GM12801 (cell line): Measurements from ENCODE around the gene AOX1.

ENCODE experiments used
- TF ChIP-seq, protein P1 (sequence below): IDR thresholded peaks from one replicate; pipeline ENCODE4 v1.5.1; 2011; ENCODE audit warnings: control low read depth; ENCODE audit not compliant: insufficient read length; ENCODE audit errors: extremely low read depth

Gene AOX1

DNA sequence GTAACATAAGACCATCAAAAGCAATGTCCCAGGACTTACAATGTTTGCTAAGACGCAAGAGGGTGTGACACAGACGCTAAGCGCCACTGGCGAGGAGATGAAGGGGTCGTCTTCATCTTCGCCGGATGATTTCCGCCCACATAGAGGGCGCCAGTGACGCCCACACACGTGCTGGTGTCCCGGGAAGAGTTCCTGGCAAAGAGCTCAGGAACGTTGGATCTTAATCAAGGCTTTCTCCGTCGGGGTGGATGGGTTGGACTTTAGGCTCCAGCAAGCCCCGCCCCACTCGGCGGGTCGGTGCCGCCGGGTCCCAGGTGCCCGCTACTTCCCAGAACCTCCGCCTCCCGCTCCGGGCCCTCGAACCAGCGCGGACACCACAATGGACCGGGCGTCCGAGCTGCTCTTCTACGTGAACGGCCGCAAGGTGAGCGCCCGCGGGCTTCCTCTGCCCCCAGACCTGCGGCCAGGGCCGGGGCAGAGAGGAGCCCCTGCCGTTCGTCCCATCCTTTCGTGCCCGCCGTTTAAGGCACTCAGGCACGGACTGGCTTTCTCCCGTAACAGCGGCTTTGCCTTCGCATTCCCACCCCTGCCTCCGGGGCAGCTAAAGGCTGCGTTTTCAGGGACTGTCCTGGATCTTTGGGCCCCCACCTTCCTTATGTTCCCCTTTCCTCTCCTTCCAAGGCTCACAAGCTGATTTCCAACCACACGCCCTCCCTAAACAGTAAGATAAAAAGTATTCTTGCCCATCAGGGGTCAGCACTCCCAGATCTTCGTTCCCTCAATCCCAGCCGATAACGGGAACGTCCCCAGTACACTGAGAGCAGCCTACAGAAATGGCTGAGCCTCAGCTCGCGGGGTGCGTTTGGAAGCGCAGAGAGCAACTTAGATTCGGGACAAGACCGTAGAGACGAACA is at the start of gene AOX1:
Gene AOX1, plus strand, starts transcription at position 285 of the 914 bp plus-strand sequence. Its CDS starts 95 bp downstream, at position 380.
- TF ChIP-seq, protein P1, sequence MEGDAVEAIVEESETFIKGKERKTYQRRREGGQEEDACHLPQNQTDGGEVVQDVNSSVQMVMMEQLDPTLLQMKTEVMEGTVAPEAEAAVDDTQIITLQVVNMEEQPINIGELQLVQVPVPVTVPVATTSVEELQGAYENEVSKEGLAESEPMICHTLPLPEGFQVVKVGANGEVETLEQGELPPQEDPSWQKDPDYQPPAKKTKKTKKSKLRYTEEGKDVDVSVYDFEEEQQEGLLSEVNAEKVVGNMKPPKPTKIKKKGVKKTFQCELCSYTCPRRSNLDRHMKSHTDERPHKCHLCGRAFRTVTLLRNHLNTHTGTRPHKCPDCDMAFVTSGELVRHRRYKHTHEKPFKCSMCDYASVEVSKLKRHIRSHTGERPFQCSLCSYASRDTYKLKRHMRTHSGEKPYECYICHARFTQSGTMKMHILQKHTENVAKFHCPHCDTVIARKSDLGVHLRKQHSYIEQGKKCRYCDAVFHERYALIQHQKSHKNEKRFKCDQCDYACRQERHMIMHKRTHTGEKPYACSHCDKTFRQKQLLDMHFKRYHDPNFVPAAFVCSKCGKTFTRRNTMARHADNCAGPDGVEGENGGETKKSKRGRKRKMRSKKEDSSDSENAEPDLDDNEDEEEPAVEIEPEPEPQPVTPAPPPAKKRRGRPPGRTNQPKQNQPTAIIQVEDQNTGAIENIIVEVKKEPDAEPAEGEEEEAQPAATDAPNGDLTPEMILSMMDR = no peak

DNA sequence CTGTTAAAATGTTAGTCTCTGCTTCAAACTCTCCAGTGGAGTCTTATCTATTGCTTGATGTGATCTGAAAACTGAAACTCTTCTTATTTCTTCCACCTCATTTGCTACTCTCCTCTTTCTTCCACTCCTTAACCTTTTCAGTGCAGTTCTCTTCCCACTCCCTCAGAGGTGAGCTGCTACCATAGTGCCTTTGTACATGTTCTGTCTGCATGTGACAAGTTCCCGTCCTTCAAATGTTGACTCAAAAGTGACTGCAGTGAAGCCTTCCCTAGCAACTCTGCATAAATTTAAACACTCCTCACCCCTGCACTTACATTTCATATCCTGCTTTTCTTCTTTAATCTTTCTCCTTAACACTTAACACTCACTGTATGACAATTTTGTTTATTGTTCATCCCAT is 47.7 kb upstream of the AOX1 start:
- TF ChIP-seq, protein P1 = no peak

DNA sequence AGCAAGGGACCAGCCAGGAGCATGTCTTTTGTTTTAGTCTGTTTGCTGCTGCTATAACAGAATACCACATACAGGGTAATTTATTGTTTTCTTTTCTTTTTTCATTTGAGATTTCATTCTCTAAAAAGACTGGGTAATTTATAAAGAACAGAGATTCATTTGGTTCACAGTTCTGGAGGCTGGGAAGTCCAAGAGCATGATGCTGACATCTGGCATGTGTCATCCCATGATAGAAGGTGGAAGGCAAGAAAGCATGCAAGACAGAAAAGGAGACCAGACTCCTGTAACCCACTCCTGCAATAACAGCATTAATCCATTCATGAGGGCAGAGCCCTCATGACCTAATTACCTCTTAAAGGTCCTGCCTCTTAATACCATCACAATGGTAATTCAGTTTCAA is 45.0 kb upstream of the AOX1 start:
- TF ChIP-seq, protein P1 = no peak

DNA sequence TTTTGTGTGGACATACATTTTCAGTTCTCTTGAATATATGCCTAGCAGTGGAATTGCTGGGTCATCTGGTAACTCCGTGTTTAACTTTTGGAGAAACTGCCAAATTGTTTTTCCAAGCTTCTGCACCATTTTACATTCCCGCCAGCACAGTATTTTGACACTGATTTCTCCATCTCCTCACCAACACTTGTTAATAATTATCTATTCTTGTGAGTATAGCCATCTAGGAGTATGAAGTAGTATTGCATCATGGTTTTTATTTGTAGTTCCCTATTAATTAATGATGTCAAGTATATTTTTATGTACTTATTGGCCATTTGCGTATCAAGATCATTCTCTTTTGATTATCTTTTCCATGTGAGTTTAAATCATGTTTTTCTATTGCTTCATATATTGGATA is 17.9 kb upstream of the AOX1 start:
- TF ChIP-seq, protein P1 = no peak

DNA sequence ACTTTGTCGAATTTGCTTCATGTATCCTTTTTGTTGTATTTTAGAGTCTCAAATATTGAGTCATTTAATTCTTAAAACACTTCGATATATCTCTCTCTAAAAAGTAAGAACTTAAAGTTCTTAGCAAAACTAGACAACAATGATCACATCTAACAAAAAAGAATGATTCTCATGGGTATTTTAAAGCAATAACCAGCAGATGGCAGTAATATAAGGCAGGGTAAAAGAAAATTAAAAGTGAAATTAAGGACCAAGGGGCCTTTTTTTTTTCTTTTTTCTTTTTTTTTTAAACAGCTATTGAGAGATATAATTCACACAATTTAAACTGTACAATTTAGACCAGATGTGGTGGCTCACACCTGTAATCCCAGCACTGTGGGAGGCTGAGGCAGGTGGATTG is 9.9 kb upstream of the AOX1 start:
- TF ChIP-seq, protein P1 = no peak

DNA sequence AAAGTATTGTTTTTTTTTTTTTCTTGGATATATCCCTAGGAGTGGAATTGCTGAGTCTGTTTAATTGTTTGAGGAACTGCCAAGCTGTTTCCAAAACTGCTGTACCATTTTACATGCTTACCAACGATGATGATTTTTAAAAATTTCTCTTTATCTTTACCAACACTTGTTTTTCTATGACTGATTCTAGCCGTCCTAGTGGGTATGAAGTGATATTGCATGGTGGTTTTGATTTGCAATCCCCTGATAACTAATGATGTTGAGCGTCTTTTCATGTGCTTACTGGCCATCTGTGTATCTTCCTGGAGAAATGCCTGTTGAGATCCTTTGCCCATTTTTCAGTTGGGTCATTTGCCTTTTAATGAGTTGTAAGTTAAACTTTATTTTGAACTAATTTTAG is 8.8 kb upstream of the AOX1 start:
- TF ChIP-seq, protein P1 = no peak

DNA sequence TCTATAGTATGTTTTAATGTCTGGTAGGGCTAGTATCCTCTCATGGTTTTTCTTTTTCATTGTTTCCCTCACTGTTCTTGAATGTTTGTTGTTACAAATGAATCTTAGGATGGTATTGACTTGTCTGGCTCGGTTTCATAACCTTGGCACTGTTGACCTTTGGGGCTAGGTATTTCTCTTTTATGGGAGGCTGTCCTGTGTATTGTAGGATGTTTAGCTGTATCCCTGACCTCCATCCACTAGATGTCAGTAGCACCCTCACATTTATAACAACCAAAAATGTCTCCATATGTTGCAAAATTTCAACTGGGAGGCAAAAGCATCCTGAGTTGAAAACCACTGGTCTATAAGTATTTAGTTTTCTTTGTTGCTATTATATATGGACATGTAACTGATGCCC is 7.0 kb upstream of the AOX1 start:
- TF ChIP-seq, protein P1 = no peak
